Measurements from ENCODE around the gene NUTM2B.
"Not testable (repeated sequence)": the region's sequence is repeated elsewhere in the genome, so short reads cannot be mapped to it uniquely, and the experiment has no call there.

DNA sequence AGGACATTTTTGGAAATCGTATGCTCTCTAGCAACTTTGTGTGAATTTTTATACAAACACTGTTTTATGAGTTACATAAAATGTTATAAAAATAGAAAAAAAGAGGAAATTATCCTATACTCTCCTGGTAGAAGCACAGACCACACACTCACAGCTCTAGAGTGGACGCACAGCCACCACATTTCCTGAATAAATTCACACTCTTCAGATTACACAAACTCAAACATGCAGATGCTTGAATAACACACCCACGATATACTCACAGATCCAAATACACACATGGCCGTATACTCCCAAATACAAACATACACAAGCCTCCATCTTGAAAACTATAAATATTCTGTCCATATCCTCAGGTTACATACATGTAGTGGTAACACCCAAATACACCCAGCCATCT, 14.2 kb upstream of the NUTM2B start:
- TF ChIP-seq, protein P1, sequence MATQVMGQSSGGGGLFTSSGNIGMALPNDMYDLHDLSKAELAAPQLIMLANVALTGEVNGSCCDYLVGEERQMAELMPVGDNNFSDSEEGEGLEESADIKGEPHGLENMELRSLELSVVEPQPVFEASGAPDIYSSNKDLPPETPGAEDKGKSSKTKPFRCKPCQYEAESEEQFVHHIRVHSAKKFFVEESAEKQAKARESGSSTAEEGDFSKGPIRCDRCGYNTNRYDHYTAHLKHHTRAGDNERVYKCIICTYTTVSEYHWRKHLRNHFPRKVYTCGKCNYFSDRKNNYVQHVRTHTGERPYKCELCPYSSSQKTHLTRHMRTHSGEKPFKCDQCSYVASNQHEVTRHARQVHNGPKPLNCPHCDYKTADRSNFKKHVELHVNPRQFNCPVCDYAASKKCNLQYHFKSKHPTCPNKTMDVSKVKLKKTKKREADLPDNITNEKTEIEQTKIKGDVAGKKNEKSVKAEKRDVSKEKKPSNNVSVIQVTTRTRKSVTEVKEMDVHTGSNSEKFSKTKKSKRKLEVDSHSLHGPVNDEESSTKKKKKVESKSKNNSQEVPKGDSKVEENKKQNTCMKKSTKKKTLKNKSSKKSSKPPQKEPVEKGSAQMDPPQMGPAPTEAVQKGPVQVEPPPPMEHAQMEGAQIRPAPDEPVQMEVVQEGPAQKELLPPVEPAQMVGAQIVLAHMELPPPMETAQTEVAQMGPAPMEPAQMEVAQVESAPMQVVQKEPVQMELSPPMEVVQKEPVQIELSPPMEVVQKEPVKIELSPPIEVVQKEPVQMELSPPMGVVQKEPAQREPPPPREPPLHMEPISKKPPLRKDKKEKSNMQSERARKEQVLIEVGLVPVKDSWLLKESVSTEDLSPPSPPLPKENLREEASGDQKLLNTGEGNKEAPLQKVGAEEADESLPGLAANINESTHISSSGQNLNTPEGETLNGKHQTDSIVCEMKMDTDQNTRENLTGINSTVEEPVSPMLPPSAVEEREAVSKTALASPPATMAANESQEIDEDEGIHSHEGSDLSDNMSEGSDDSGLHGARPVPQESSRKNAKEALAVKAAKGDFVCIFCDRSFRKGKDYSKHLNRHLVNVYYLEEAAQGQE (IDR thresholded peaks at IDR 0.05; ENCODE audit: borderline replicate concordance in 1 of 2, low read depth in 1 of 2, low read length in 2 of 2), result not testable (repeated sequence)
- not testable (repeated sequence) for TF ChIP-seq ZNF264 (CRISPR knock-in tag; IDR thresholded peaks at IDR 0.05); NFYB (CRISPR knock-in tag; IDR thresholded peaks at IDR 0.05); ARNT2 (CRISPR knock-in tag; IDR thresholded peaks at IDR 0.05; ENCODE audit: low read depth); ZNF335 (CRISPR knock-in tag; IDR thresholded peaks at IDR 0.05); TAF1 (CRISPR knock-in tag; IDR thresholded peaks at IDR 0.05)
- TF ChIP-seq, protein P2, sequence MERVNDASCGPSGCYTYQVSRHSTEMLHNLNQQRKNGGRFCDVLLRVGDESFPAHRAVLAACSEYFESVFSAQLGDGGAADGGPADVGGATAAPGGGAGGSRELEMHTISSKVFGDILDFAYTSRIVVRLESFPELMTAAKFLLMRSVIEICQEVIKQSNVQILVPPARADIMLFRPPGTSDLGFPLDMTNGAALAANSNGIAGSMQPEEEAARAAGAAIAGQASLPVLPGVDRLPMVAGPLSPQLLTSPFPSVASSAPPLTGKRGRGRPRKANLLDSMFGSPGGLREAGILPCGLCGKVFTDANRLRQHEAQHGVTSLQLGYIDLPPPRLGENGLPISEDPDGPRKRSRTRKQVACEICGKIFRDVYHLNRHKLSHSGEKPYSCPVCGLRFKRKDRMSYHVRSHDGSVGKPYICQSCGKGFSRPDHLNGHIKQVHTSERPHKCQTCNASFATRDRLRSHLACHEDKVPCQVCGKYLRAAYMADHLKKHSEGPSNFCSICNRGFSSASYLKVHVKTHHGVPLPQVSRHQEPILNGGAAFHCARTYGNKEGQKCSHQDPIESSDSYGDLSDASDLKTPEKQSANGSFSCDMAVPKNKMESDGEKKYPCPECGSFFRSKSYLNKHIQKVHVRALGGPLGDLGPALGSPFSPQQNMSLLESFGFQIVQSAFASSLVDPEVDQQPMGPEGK (CRISPR knock-in tag; IDR thresholded peaks at IDR 0.05), result not testable (repeated sequence)
- TF ChIP-seq, protein P3, sequence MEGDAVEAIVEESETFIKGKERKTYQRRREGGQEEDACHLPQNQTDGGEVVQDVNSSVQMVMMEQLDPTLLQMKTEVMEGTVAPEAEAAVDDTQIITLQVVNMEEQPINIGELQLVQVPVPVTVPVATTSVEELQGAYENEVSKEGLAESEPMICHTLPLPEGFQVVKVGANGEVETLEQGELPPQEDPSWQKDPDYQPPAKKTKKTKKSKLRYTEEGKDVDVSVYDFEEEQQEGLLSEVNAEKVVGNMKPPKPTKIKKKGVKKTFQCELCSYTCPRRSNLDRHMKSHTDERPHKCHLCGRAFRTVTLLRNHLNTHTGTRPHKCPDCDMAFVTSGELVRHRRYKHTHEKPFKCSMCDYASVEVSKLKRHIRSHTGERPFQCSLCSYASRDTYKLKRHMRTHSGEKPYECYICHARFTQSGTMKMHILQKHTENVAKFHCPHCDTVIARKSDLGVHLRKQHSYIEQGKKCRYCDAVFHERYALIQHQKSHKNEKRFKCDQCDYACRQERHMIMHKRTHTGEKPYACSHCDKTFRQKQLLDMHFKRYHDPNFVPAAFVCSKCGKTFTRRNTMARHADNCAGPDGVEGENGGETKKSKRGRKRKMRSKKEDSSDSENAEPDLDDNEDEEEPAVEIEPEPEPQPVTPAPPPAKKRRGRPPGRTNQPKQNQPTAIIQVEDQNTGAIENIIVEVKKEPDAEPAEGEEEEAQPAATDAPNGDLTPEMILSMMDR (CRISPR knock-in tag; IDR thresholded peaks at IDR 0.05), result not testable (repeated sequence)

Data from HepG2 (cell line).